ENCODE measurements around the gene POLD2.
"Not testable (repeated sequence)": the region's sequence is repeated elsewhere in the genome, so short reads cannot be mapped to it uniquely, and the experiment has no call there.

Gene POLD2

GRCh38 chr7:44123190-44124003, at the start of gene POLD2:
TSS of gene POLD2 (minus strand) at chr7:44123548. CDS start at chr7:44122053, 1,495 bp downstream.
- DNase-seq (ENCODE audit: low read depth) = peak; percentile 93

- no peak for DNase-seq (ENCODE audit: low read depth)
Measured at GRCh38 chr7:44172803-44173424, 49.6 kb upstream of the POLD2 start.

GRCh38 chr7:44172352-44172751, 49.0 kb upstream of the POLD2 start:
- DNase-seq (ENCODE audit: low read depth) = no peak

GRCh38 chr7:44171901-44172300, 48.6 kb upstream of the POLD2 start:
- not testable (repeated sequence) for DNase-seq (ENCODE audit: low read depth)

- no peak for DNase-seq (ENCODE audit: low read depth)
Measured at GRCh38 chr7:44167920-44168319, 44.6 kb upstream of the POLD2 start.

GRCh38 chr7:44163591-44163990, 40.2 kb upstream of the POLD2 start:
- DNase-seq (ENCODE audit: low read depth) = no peak

GRCh38 chr7:44162785-44163395, 39.5 kb upstream of the POLD2 start:
- DNase-seq (ENCODE audit: low read depth) = no peak

- DNase-seq (ENCODE audit: low read depth) = no peak
Measured at GRCh38 chr7:44162179-44162578, 38.8 kb upstream of the POLD2 start.

GRCh38 chr7:44161371-44161770, 38.0 kb upstream of the POLD2 start:
- no peak for DNase-seq (ENCODE audit: low read depth)

GRCh38 chr7:44159824-44160630, 36.7 kb upstream of the POLD2 start:
- no peak for DNase-seq (ENCODE audit: low read depth)

GRCh38 chr7:44158873-44159631, 35.7 kb upstream of the POLD2 start:
- no peak for DNase-seq (ENCODE audit: low read depth)

GRCh38 chr7:44158096-44158872, 34.9 kb upstream of the POLD2 start:
- DNase-seq (ENCODE audit: low read depth) = no peak

GRCh38 chr7:44157116-44158080, 34.0 kb upstream of the POLD2 start:
- DNase-seq (ENCODE audit: low read depth) = no peak

- no peak for DNase-seq (ENCODE audit: low read depth)
Measured at GRCh38 chr7:44156453-44157010, 33.2 kb upstream of the POLD2 start.

- no peak for DNase-seq (ENCODE audit: low read depth)
Measured at GRCh38 chr7:44155191-44156185, 32.1 kb upstream of the POLD2 start.

- no peak for DNase-seq (ENCODE audit: low read depth)
Measured at GRCh38 chr7:44154703-44155102, 31.4 kb upstream of the POLD2 start.

- no peak for DNase-seq (ENCODE audit: low read depth)
Measured at GRCh38 chr7:44153948-44154335, 30.6 kb upstream of the POLD2 start.
